GM18507 (cell line): ENCODE measurements around the gene ARID4B.
A peak's percentile ranks its signal among the peaks of the same experiment; 100 is the strongest.
"Not testable (repeated sequence)": the region's sequence is repeated elsewhere in the genome, so short reads cannot be mapped to it uniquely, and the experiment has no call there.

Experiments
- DNase-seq: peaks from one replicate; pipeline ENCODE4 v3.0.0; 2011; ENCODE audit warnings: low read depth; ENCODE audit not compliant: insufficient read length; ENCODE audit errors: extremely low spot score
- FAIRE-seq: peaks from 2 replicates; lab custom pipeline; 2011; peaks lifted over from hg19 to GRCh38; lab: Jason Lieb, UNC

The ARID4B gene

DNA sequence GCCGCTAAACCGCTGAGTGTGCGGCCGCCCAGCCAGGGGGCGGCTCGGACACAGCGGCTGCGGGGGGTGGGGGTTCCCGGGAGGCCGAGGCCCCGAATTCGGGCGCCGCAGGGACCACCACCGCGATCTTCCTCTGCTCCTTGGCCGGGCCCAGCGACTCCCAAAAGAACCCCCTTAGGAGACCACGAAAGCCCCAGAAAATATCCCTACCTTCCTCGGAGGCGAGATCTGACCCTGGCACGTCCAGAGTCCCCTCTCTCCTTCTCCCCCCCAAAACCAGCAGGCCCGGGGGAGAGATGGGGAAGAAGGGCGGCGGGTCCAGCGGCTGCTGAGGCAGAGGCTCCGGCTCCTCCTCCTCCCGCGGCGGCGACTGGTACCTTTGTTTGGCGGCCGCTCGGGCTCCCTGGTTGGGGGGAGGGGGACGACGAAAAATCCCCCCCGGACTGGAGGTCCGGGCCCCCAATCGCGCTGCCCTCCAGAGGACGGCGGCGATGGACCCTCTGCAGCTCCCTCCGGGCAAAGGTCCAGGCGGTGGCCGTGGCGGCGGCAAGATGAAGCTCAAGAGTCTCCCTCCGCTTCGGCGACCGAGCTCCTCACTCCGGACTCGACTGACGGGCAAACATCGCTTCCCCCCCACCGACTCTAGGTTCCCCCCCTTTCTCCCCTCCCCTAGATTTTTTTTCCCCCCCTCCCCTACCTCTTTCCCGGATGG is at the start of gene ARID4B:
ARID4B (minus strand) TSS at position 621 of the 712 bp plus-strand sequence. CDS start 1,260 bp downstream, outside the sequence.
- FAIRE-seq (no peak), DNase-seq (peak; percentile 73)

- FAIRE-seq (no peak), DNase-seq (no peak)
Measured at GRCh38 chr1:235375919-235376605, 48.1 kb upstream of the ARID4B start.

GRCh38 chr1:235369802-235370201 is 41.8 kb upstream of the ARID4B start:
- no peak for FAIRE-seq
- no peak for DNase-seq

GRCh38 chr1:235368428-235368827 is 40.4 kb upstream of the ARID4B start:
- FAIRE-seq (no peak), DNase-seq (no peak)

DNA sequence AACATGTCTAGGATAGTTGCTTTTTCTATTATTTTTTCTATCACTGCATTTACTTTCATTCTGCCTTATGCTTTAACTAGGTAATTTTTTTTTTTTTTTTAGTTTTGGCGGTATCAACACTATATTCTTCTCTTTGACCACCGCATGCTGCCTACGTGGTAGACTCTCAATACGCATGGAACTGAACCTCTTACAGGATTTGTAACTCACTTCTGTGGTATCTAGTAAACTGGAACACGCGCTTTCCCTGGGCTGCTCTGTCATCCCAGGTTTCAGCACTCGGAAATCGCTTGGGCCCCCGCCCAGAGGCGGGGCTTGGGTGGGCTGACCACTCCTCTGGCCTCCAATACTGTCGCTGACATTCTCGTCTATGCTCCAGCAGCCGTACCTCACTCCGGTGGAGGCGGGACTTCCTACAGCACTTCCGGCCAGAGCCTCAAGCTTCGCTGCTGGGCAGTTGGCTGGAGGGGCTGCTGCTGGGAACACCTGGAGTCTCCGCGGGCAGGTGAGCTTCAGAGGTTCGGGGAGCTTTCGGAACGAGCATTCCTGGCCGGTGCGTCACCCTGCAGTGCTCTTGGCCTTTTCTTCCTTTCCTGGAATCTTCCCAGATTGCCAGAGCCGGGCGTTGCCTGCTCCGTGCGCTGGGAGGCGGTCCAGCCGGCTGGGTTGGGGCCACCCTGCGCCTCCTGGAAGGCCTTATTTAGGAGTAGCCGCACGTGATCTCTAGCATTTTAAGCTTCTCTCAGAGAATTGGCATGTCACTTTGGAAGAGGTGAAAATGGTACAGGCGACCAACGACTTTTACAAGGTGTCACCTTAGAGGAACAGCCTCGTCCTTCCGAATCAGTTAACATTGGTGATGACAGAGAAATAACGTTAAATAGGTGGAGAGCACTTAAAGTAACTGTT is 39.3 kb upstream of the ARID4B start, which contains the start of gene TBCE:
TBCE (plus strand) TSS at position 428 of the 909 bp plus-strand sequence. CDS start 12,623 bp downstream, outside the sequence.
- peak; percentile 99 for FAIRE-seq

DNA sequence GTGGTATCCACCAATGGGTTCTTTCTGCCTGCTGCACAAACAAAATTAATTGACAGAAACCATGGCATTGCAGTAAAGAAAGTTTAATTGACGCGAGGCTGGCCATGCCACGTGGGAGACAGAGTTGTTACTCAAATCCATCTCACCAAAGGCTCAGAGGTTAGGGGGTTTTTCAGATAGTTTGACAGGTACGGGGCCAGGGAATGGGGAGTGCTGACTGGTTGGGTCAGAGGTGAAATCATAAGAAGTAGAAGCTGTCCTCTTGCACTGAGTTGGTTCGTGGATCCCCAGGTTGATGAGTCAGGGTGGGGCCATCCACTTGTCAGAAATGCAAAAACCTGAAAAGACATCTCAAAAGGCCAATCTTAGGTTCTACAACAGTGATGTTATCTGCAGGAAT is 38.3 kb upstream of the ARID4B start:
- DNase-seq (no peak), FAIRE-seq (no peak)

More for the DNA sequence above, 39.3 kb upstream of the ARID4B start, which contains the start of gene TBCE:
- DNase-seq = peak; percentile 94

- FAIRE-seq = not testable (repeated sequence)
Measured at GRCh38 chr1:235364189-235364588, 36.2 kb upstream of the ARID4B start.

DNA sequence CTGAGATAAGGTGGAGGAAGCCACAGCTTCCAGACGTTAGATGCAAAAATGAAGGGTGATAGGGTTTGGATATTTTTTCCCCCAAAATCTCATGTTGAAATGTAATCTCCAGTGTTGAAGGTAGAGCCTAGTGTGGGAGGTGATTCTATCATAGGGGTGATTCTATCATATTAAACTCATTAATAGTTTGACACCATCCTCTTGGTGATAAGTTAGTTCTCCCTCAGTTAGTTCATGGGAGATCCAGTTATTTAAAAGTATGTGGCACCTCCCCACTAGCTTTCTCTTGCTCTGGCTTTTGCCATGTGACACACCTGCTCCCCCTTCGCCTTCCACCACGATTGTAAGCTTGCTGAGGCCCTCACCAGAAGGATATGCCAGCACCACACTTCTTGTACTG is 30.9 kb upstream of the ARID4B start:
- DNase-seq (no peak), FAIRE-seq (no peak)

More at GRCh38 chr1:235364189-235364588, 36.2 kb upstream of the ARID4B start:
- DNase-seq = not testable (repeated sequence)

DNA sequence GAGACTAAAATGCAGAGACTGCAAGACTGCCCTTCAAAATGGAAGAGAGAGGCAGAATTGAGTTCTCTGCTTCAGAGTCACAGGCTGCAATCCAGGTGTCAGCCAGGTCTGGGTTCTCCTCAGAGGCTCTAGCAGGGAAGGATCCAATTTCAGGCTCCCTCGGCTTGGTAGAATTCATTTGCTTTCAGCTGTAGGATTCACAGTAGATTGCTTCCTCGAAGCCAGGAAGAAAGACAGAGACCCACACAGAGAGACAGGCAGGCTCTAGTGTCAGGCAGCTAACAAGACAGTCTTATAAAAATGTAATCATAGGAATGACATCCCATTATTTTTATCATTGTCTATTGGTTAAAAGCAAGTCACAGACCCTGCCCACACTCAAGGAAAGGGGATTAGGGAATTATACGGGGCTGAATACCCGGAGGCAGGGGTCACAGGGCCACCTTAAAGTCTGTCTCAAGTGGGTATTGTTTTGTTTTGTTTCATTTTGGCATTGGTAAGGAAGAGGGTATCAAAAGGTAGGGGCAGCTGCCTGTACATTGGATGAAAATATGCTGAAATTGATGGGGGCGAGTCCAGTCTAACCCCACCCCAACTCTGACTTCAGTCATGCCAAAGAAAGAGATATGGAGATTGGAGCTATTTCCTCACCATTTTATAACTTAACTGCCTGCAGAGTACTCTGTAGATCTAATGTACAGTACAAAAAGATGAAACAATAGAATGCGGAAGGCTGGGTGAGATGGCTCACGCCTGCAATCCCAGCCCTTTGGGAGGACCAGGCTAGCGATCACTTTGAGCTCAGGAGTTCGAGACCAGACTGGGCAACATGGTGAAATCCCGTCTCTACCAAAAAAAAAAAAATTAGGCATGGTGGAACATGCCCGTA is 29.8 kb upstream of the ARID4B start:
- FAIRE-seq = no peak

DNA sequence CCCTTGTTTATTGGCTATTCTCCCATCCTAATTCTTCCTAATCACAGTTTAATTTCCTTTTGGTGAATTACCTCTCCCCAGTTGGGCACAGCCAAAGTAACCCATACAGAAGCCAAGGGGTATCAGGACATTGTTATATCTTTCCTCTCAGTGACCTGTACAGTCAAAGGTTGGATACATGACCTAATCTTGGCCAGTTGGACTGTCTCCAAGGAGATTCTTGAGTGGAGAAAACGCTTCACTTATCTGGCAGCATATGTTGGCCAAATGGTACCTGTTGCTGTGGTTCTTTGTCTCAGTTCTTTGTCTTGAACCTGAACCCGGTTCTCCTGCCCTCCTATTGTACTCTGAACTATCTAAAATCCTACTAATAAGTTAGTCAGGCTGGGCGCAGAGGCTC is 23.9 kb upstream of the ARID4B start:
- FAIRE-seq (no peak), DNase-seq (no peak)

More for the DNA sequence above, 29.8 kb upstream of the ARID4B start:
- no peak for DNase-seq

GRCh38 chr1:235351441-235351840 is 23.5 kb upstream of the ARID4B start:
- DNase-seq = no peak
- FAIRE-seq = no peak

DNA sequence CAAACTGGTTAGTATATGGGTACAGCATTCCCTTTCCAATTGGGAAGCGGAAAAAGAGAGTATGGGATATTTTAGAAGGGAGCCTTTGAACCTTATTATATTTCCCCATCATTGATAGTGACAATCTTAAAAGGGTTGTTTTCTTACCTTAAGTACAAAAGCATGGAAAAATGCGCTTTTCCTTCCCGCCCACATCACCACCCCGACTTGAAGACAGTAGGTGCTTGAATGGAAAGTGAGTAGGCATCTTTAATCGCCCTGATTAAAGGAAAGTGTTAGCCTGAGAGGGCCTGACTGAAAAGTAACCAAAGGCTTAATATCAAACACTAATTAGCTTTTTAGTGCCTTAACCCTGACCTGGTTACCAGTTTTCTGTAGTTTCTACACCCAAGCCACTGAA is 15.7 kb upstream of the ARID4B start:
- FAIRE-seq = no peak
- no peak for DNase-seq

GRCh38 chr1:235342471-235342870 is 14.5 kb upstream of the ARID4B start:
- DNase-seq (no peak), FAIRE-seq (no peak)

GRCh38 chr1:235342039-235342438 is 14.1 kb upstream of the ARID4B start:
- FAIRE-seq (no peak), DNase-seq (no peak)

DNA sequence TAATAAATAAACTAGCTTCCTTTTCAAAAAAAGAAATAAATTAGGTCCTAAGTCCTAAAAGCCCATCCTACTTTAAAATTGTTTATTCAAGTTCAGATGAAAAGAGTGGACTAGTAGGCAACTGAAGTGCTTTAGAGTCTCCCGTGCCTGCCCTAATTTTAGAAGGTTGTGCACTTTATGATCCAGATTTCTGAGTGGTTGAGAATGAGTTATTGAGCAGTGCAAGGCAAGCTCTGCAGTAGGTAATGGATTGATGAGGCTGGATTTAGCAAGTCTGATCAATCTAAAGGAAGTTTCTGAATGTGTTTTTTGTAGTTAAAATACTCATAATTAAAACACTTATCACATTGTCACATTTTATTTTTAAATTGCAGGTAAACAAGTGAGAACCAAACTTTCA is 13.4 kb upstream of the ARID4B start:
- no peak for DNase-seq
- FAIRE-seq = no peak

DNA sequence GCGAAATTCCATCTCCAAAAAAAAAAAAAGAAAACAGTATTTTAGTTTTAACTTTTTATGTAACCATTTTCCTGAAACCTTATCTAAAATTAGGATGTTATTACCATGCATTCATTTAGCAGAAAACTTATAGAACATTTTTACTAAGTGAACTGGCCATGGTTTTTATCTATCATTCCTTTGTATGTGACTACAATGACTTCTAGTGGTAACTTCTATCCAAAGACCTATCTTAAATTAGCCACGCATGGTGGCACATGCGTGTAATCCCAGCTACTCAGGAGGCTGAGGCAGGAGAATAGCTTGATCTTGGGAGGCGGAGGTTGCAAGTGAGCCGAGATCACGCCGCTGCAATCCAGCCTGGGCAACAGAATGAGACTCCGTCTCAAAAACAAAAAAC is 11.8 kb upstream of the ARID4B start:
- FAIRE-seq (no peak), DNase-seq (no peak)

DNA sequence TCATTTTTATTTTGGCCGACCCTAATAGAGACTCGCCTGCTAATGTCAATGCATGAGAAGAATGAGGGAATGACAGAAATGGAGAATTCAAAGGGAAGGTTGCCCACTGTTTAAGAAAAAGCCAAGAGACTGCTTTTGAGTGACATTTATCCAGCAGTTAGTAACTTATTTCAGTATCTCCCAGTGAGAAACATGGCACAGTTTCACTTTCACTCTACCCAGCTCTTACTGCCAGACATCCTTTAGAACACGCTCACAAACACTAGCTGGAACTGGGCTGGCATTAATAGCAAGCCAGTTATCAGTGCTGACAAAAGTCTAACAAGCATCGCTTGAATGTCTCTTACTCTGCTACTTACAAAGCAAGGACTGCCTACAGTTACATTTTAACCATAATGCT is 8.9 kb upstream of the ARID4B start:
- FAIRE-seq (no peak), DNase-seq (no peak)

DNA sequence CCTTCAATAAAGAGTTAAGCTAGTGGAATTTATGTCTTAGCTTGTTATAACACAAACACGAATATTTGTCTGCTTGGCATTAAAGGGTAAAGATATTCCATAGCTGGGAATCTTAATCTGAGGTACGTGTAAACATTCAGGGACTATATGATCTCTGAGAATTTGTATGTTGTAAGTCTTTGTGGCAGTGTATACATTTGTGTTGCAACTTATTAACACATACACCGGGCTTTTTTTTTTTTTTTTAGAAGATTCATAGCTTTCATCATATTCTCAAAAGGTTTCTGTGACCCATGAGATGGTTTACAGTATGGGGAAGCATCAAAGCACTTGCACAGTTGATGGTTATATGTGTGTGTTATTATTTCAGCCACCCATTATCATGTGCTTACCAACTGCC is 3.4 kb upstream of the ARID4B start:
- DNase-seq (no peak), FAIRE-seq (no peak)

DNA sequence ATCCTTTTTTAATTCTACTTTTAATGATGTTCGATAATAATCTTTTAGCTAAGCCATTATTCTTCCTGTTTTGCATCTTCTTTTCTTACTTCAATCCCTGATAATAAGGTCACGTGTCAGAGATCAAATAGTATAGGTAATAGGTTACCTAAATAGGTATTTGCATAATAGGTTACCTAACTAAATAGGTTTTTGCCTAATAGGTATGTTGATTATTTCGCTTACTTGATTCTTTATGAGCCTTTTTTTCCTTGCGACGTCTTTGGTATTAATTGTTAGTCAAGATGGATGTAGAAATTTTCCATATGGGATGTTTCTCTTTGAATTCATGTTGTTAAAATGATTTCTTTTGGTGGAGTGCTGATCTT is 2.9 kb upstream of the ARID4B start:
- DNase-seq (no peak), FAIRE-seq (no peak)
